ENCODE results near the gene SNX18. TPM values are rescaled to one million over a fixed set of nuclear protein-coding genes. Genes with fewer than 3 reads are reported as not detected.

SNX18 gene
- polyA plus RNA-seq, 2 of the 4 experiments (the other 2 are of a cell fraction) = 7.1 to 8.1 TPM

DNA sequence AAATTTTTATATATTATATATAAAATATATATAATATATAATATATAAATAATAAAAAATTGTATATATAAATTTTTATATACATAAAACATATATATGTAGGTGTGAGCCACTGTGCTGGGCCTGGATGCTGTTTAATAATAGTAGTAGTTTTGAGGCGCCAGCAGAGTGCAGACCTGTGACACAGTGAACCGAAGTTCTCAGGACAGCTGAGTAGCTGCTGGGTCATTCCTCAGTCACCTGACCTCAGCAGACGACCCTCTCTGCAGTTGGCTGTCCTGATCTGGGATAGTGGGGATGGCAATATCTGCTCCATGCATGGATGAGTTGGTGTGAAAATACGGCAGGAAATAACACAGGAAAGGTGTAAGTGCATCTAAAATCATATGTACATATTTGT, 3.3 kb upstream of the SNX18 start:
- CTCF ChIA-PET = interaction anchor here (1.4 kb wide), 1 partner anchor 25 kb away, joined by 3 read pairs; no protein-coding TSS in a partner anchor
- Histone ChIP-seq H3K4me1 (peaks cover 8% of the 10 kb centered on the region; the same call in 1 of the 3 replicates), H3K4me2 (no peak overlapping the region), H3K27ac (no peak overlapping the region), H3K4me3 (no peak overlapping the region), H3K9me3 (no peaks in the 10 kb centered on the region)
- DNase-seq (ENCODE audit: low read depth in 1 of 2, low spot score in 1 of 2) (peak in 1 of 2 experiments; percentile 16), ATAC-seq (no peak), FAIRE-seq (no peak)
- WGBS (ENCODE audit: missing lambda C conversion rate) = 6% methylated on average over 4 of the region's 4 CpGs
- POLR2A ChIA-PET = no interaction called here
- TF ChIP-seq KDM5A (IDR thresholded peaks at IDR 0.05) (no peak), MAZ (IDR thresholded peaks at IDR 0.05; ENCODE audit: borderline replicate concordance, low read depth, low read length) (no peak), ZNF302 (CRISPR knock-in tag; IDR thresholded peaks at IDR 0.05) (no peak), RCOR1 (IDR thresholded peaks at IDR 0.05; ENCODE audit: low read depth, low read length) (no peak), BHLHE40 (IDR thresholded peaks at IDR 0.05; ENCODE audit: low read depth, low read length) (no peak), CHD4 (IDR thresholded peaks at IDR 0.05; ENCODE audit: borderline replicate concordance) (no peak), MAFK (IDR thresholded peaks at IDR 0.05; ENCODE audit: partially characterized antibody) (no peak), CHD2 (IDR thresholded peaks at IDR 0.05; ENCODE audit: low read length, partially characterized antibody) (no peak), NFE2L2 (conservative IDR thresholded peaks at IDR 0.05; ENCODE audit: low read length) (no peak), CBX2 (IDR thresholded peaks at IDR 0.05; ENCODE audit: borderline replicate concordance, low read depth) (no peak), FOSB (CRISPR knock-in tag; IDR thresholded peaks at IDR 0.05) (no peak), GATA3 (IDR thresholded peaks at IDR 0.05; ENCODE audit: borderline replicate concordance) (no peak)
- TF ChIP-seq, protein P1, sequence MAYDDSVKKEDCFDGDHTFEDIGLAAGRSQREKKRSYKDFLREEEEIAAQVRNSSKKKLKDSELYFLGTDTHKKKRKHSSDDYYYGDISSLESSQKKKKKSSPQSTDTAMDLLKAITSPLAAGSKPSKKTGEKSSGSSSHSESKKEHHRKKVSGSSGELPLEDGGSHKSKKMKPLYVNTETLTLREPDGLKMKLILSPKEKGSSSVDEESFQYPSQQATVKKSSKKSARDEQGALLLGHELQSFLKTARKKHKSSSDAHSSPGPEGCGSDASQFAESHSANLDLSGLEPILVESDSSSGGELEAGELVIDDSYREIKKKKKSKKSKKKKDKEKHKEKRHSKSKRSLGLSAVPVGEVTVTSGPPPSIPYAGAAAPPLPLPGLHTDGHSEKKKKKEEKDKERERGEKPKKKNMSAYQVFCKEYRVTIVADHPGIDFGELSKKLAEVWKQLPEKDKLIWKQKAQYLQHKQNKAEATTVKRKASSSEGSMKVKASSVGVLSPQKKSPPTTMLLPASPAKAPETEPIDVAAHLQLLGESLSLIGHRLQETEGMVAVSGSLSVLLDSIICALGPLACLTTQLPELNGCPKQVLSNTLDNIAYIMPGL (CRISPR knock-in tag; IDR thresholded peaks at IDR 0.05; ENCODE audit: borderline replicate concordance) = no peak

DNA sequence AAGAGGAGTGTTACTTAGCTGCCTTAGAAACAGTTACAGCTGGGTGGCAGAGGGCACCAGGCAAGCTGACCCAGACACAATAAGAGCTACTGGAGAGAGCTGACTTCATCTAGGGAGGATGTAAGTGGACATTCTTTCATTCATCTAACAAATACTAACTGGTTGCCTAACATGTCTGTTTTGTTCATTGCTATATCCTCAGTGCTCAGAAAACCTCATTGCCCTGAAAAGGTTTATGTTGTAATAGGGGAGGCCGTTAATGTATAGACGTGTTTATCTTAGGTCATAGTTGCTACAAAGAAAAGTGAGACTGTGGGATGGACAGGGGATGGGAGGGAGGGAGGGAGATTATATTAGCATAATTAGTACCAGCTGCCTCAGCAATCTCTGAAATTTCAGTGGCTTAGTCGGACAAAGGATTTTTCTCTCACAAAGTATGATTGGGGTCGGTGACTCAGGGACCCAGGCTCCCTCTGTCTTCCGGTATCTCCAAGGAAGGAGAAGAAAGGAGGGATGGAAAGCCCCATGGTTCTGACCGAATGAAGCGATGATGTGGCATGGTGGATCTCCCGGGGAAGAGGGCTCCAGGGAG, 2.6 kb upstream of the SNX18 start:
- DNase-seq (ENCODE audit: low read depth in 1 of 2, low spot score in 1 of 2) (no peak), ATAC-seq (no peak), FAIRE-seq (no peak)
- CTCF ChIA-PET = interaction anchor here (1.4 kb wide), 1 partner anchor 26 kb away, joined by 3 read pairs; no protein-coding TSS in a partner anchor
- WGBS (ENCODE audit: missing lambda C conversion rate) = 65% methylated on average over 8 of the region's 8 CpGs
- TF ChIP-seq ELK1 (IDR thresholded peaks at IDR 0.05; ENCODE audit: low read depth, low read length) (no peak), ZC3H11A (IDR thresholded peaks at IDR 0.05) (no peak), KDM1A (IDR thresholded peaks at IDR 0.05; ENCODE audit: low read depth) (no peak), CHD2 (IDR thresholded peaks at IDR 0.05; ENCODE audit: low read length, partially characterized antibody) (no peak), FOSL2 (IDR thresholded peaks at IDR 0.05) (no peak), FOSL2 (CRISPR knock-in tag; IDR thresholded peaks at IDR 0.05) (no peak), RCOR1 (IDR thresholded peaks at IDR 0.05; ENCODE audit: low read depth, low read length) (no peak), PHF8 (IDR thresholded peaks at IDR 0.05; ENCODE audit: borderline replicate concordance, low read depth) (no peak), REST (IDR thresholded peaks at IDR 0.05) (no peak), RFX5 (IDR thresholded peaks at IDR 0.05) (no peak), RARB (CRISPR knock-in tag; IDR thresholded peaks at IDR 0.05) (no peak), CEBPB (IDR thresholded peaks at IDR 0.05) (no peak)
- TF ChIP-seq, protein P2, sequence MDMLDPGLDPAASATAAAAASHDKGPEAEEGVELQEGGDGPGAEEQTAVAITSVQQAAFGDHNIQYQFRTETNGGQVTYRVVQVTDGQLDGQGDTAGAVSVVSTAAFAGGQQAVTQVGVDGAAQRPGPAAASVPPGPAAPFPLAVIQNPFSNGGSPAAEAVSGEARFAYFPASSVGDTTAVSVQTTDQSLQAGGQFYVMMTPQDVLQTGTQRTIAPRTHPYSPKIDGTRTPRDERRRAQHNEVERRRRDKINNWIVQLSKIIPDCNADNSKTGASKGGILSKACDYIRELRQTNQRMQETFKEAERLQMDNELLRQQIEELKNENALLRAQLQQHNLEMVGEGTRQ (IDR thresholded peaks at IDR 0.05) = no peak
- POLR2A ChIA-PET = no interaction called here
- no peak overlapping the region for H3K27ac ChIP-seq
- no peaks in the 10 kb centered on the region for H3K9me3 ChIP-seq
- H3K4me1 ChIP-seq = peaks cover 8% of the 10 kb centered on the region; the same call in 1 of the 3 replicates
- no peak overlapping the region for H3K4me3 ChIP-seq
- H3K4me2 ChIP-seq = no peak overlapping the region

All from A549 (cell line).